Heart left ventricle (tissue), 13 donors: ENCODE measurements around the gene LRRC3.

Experiments
- CTCF ChIP-seq, 12 donors: fragments of 200-600 bp; sonication (generic) in 4 of 12; IDR thresholded peaks; one replicate each; pipeline versions ENCODE4 v1.5.0 to v1.8.0; 2018 to 2022; ENCODE audit warnings: antibody characterized with exemption in 12 of 12, mild to moderate bottlenecking in 5 of 12
- POLR2A ChIP-seq, 2 donors: fragments of 450-650 bp; IDR thresholded peaks; one replicate each; pipeline ENCODE4 v1.6.1; 2017; ENCODE audit warnings: antibody characterized with exemption in 2 of 2, mild to moderate bottlenecking in 2 of 2, moderate library complexity in 2 of 2
- donor health status: ischemic (EF 13 %, LVEDD 7.1; RV severe dilation, severe dysfunction).
- donor health status: DM: no; HTN: yes; CAD: no.
- donor health status: DM: no; HTN: no; CAD: no.
- donor health status: ischemic (EF 25% LVEDD 6.9; RV normal size, moderate dysfunction).
- donor health status: ischemic (EF 25% LVEDD 5.7; RV mildly dilated, moderate dysfunction).
- donor health status: ischemic (EF 35%, LVEDD 5.7; RV mildly dilated, moderate dysfunction).
- donor health status: nonischemic (EF 11% LVEDD 7.7; RV severe dilation, severe dysfunction).
- donor health status: DM: yes; HTN: yes; CAD: no.
- donor health status: PGD.
- donor health status: ischemic (EF 29% LVEDD 5.4; RV normal size, mild dysfunction).
- donor health status: nonischemic (EF 23%, LVEDD 6.1; RV moderate dilation, normal function).

DNA sequence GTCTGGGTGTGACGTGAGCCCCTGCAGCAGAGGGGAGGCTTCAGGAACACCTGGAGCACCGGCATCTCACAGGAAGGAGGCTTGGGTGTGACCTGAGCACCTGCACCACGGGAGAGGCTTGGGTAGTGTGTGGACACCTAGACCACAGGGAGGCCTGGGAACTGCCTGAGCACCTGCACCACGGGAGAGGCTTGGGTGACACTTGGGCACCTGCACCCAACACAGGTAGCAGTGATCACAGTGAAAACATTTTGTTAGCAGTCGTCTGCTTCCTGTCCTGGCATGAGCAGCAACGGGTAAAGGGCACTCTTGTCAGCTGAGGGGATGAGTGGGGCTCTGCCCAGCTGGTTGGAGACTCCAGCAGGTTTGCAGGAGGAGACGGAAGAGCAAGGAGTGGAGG lies 22.4 kb downstream of the LRRC3 start:
- no peak for TF ChIP-seq CTCF (IDR thresholded peaks at IDR 0.05)
- no peak for TF ChIP-seq POLR2A (IDR thresholded peaks at IDR 0.05)
